NCI-H146 (cell line): ENCODE results near the gene SPATA12.

Source experiments
- DNase-seq: peaks from one replicate; lab custom pipeline; 2025; lab: John Stamatoyannopoulos, UW

SPATA12 gene, protein sequence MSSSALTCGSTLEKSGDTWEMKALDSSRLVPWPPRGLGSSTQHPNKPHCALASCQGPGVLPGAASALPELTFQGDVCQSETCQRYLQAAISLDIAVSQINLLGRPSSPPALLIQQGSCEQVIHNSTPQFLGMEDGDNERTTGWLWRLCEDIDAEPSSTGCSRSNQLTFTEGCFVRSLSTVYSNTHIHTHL

GRCh38 chr3:57060089-57060821, at the start of gene SPATA12:
Gene SPATA12 (plus strand): TSS chr3:57060664. CDS start chr3:57073695, 13,031 bp downstream.
- DNase-seq: peak; percentile 2

DNA sequence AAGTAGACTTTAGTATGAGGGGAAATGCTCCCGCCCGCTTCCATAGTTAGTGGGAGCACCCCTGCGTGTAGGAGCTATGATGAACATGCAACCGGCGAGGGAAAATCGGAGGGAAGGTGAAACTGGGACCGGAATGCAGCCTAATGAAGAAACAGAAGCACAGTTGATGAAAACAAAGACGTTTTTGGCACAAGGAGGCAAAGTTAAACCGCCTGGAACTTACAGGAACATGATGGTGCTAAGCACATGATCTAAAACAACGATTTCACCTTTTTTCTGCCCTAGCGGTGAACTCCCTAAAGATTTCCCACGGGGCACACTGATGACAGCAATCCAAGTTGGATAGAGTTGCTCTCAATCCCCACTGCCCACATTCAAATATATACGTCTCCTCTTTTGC, 49.4 kb upstream of the SPATA12 start:
- DNase-seq: no peak

GRCh38 chr3:57012847-57013246, 47.6 kb upstream of the SPATA12 start:
- no peak for DNase-seq

DNA sequence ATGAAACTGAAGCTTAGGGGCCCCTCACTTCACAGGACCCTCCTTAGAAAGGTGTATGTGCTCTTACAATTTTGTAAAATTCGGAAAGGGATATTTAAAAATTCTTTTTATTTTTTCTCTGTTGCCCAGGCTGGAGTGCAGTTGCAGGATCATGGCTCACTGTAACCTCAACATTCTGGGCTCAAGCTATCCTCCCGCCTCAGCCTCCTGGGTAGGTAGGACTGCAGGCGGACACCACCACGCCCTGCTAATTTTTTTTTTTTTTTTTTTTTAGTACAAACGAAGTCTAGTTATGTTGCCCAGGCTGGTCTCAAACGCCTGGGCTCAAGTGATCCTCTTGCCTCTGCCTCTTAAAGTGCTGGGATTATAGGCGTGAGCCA, 45.1 kb upstream of the SPATA12 start:
- no peak for DNase-seq

DNA sequence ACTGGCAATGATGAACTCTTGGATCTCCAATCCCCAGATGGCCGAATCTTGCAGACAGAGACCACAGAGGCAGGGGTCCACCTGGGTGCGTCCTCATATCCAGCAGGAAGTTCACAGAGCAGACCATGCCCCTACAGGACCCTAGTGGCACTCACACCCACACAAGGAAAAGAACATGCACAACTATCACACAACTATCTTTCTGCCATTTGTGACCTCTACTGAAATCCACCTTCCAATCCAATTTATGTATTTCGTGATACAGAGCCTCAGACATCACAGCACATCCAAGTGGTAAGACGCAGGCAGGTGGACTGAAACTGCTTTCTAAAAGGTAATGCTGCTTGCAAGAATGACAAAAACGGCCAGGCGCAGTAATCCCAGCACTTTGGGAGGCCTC, 44.6 kb upstream of the SPATA12 start:
- DNase-seq: no peak

DNA sequence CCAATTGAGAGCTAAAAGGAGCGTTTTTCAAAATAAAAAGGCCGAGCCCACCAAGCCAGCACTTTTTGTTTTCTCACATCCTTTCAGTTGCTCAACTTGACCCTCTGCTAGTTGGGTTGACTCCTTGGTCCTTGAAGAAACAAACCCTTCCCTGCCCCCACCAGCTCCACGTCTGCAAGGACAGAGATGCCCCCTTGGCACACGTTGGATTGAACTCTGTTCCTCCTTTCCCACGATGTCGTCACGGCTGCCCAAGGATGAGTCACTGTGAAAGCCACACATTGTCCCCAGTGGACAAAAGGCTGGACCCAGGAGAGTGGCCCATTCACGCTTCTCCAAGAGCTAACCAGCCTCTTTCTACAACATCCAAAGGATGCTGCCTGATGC, 43.0 kb upstream of the SPATA12 start:
- DNase-seq: no peak

GRCh38 chr3:57018246-57018645, 42.2 kb upstream of the SPATA12 start:
- DNase-seq: no peak

GRCh38 chr3:57019057-57019456, 41.4 kb upstream of the SPATA12 start:
- no peak for DNase-seq

GRCh38 chr3:57025237-57025636, 35.2 kb upstream of the SPATA12 start:
- DNase-seq: no peak

DNA sequence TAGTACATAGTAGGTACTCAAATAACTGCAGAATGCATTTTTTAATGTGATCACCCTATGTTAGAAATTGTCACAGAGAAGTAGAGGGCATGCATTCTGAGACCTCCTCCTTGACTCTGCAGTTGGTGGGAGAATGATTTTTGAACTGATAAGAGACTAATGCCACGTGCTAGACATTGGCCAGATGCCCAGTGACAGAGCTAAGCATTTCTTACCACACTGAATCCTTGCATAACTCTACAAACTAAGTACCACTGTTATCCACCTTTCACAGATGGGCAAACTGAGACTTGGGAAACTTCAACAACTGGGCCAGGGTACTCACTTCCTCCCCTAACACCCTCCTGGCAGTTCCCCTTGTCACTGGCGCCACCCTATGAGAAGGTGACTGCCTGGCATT, 33.5 kb upstream of the SPATA12 start:
- DNase-seq: no peak

- DNase-seq: no peak
Observed at GRCh38 chr3:57029383-57029782, 31.1 kb upstream of the SPATA12 start.

DNA sequence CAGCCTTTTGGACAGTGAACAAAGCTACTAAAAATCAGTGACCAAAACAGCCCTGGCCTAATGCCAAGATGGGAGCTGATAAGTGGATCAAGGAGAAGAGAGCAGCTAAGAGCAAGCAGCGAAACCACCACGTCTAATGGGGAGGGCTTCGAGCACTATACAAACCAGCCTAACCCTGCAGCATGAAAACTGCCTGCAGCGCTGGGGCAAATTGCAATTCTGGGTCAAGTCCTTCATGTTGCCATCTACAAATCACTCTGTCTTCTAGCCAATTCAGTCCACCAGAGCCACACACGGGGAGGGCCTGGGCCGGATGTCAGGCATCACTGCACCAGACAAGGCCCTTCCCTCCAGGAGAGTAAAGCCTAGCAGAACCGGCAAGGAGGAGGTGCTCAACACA, 30.5 kb upstream of the SPATA12 start:
- no peak for DNase-seq

DNA sequence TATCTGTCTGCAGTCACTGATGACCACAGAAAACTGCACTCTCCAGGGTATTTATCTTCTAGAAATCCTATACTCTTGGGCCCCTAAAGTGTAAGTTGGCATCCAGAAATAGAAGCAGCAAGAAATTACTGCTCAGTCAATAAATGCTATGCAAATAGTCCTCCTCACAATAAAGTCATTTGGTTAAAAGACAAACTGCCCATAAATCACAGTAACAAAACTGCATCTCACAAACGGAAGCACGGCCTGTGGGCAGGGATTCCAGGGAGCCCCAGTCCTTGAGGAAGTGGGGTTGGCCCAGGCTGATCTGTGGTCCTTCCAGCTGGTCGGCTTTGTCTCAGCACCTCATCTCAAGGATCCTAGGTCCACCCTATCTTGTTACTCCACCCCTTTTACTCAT, 29.7 kb upstream of the SPATA12 start:
- DNase-seq: no peak

GRCh38 chr3:57031631-57032541, 28.6 kb upstream of the SPATA12 start:
- no peak for DNase-seq

- DNase-seq: no peak
Observed at GRCh38 chr3:57036952-57037351, 23.5 kb upstream of the SPATA12 start.

- DNase-seq: no peak
Observed at GRCh38 chr3:57038466-57039164, 21.8 kb upstream of the SPATA12 start.

DNA sequence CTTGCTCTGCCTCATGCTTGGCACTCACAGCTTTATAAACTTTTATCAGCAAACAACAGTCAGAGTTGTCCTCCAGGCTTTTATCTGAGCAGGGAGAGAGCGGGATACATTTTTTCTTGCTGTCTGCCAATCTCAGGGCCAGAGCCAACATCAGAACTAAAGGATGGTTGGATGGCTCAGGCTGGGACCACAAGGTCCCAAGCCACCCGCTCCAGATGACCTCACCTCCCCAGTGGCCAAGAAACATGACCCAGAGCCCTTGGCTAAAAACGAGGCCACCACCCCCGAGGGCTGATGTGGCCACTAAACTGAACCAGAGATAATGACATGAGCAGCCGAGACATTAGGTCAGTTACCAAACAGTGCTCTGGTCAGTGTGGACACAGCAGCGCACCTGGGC, 18.8 kb upstream of the SPATA12 start:
- DNase-seq: no peak

GRCh38 chr3:57043518-57043917, 16.9 kb upstream of the SPATA12 start:
- DNase-seq: no peak

DNA sequence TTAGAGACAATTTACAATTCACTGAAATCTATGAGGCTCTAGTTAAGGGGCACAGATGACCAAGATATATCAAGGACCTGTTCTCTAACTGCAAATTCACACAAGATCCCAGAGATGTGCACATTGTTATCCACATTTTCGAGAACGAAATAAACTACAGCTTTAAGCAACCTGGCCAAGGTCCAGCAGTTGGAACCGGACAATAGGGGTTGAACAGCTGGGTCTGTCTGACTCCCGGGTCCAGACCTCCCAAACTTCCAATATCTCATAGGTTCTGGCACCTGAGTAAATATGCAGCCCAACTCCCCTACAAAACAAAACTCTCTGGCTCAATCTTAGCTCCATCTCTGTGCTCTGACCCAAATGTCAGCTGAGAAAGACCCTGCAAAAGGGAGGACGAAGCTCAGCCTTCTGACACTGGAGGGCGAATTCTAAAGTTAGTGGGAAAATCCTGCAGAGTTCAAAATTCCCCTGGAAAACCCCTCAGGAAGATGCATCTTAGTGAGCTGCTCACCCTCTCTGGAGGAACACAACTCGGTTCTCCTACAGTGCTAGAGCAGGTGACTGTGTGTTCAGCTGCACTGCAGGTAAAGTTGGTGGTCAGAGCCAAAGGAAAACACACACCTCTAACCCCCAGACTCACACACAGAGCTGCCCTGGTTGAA, 14.2 kb upstream of the SPATA12 start:
- no peak for DNase-seq

GRCh38 chr3:57048052-57048671, 12.3 kb upstream of the SPATA12 start:
- DNase-seq: no peak

GRCh38 chr3:57048728-57049127, 11.7 kb upstream of the SPATA12 start:
- no peak for DNase-seq
